Panc1 (cell line): ENCODE measurements around the gene ZNF592.

Experiments used
- CTCF ChIP-seq: fragments of 450-650 bp; IDR thresholded peaks from 2 replicates; pipeline ENCODE4 v1.5.1; 2017; ENCODE audit warnings: mild to moderate bottlenecking
- REST ChIP-seq, 2 experiments: IDR thresholded peaks; 2 replicates each; pipeline ENCODE4 v1.6.1; 2011 to 2012; ENCODE audit warnings: low read depth in 2 of 2, control low read depth in 1 of 2, low read length in 1 of 2, mild to moderate bottlenecking in 1 of 2, moderate library complexity in 1 of 2; ENCODE audit not compliant: insufficient read depth in 1 of 2
- SIN3A ChIP-seq: IDR thresholded peaks from 2 replicates; pipeline ENCODE4 v1.6.1; 2012; ENCODE audit warnings: low read depth, mild to moderate bottlenecking, low read length, moderate library complexity, borderline replicate concordance; ENCODE audit not compliant: insufficient read depth

GRCh38 chr15:84797801-84798200 lies 49.4 kb downstream of the ZNF592 start:
- no peak for TF ChIP-seq SIN3A
- no peak for TF ChIP-seq CTCF
- no peak for TF ChIP-seq REST (IDR thresholded peaks at IDR 0.05; ENCODE audit: insufficient read depth in 1 of 2, low read depth in 2 of 2, low read length in 1 of 2)
